Stimulated activated CD8-positive, alpha-beta memory T cell treated with anti-CD3 and anti-CD28 coated beads, Interleukin-7, amount 100 ng/mL, for 24 hours (primary cell): ENCODE results near the gene ZNF385C.

ENCODE experiments used
- DNase-seq: peaks from one replicate; pipeline ENCODE4 v3.0.0-alpha.2; 2020; ENCODE audit warnings: low read depth

Gene ZNF385C

DNA sequence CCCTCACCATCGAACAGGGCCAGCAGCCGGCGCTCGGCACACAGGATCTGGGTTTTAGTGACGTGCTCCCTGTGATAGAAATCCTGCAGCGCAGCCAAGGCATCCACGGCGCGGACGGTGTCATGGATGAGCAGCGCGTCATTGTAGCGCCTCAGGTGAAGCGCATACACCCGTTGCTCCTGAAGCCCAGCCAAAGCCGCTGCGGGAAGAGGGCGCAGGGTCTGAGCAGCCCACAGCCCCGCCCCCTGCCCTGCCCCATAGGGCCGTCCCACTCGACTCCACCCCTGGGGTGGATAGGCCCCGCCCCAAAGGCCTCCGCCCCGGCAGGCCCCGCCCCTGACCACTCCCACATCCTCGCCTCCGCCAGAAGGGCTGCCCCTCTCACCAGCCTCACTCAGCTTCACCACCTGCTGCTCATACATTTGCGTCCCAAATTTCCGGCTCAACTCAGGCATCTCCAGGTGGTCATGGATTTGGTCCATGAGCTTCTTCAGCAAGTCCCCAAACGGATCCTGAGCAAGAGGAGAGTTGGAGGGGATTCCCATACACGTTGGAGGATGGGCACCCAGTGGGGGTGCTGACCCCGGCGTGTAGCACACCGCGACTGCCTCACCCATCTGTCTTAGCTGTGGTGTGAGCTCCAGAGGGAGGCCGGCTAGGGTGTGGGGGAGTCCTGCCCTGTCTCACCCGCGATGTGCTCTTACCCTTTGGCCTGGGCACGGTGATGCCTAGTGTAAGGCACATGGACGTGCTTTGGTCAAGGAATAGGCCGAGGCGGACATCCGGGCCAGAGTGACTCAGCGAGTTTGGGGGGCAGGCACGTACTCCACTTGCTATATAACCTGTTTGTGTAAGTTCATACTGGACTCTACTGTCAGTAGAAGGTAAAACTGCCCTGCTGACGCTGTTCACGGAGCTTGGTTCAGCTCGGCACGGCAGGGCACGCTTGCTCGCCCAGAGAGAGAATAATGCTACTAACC, 9.6 kb upstream of the ZNF385C start:
- peak; percentile 86 for DNase-seq

GRCh38 chr17:42107124-42107523, 8.9 kb upstream of the ZNF385C start:
- DNase-seq = no peak

GRCh38 chr17:42106009-42106408, 7.7 kb upstream of the ZNF385C start:
- no peak for DNase-seq

DNA sequence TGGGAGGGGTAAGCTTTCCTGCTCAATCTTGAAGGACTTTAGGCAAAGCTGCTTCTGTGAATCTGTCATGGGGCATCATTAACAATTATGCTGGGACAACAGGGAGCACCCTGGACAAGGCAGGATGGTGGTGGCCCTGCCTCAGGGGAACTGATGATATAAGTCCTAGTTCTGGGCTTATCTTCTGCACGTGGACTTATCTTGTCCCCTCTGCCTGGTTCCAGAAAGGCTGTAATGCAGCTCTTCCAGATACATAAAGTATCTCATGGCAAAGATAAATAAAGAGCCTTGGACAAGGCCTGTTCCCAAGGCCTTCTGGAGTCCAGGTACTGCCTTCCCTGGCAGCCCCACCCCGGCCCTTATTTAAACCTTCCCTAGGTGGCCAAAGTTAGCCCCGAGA, 6.0 kb upstream of the ZNF385C start:
- no peak for DNase-seq

DNA sequence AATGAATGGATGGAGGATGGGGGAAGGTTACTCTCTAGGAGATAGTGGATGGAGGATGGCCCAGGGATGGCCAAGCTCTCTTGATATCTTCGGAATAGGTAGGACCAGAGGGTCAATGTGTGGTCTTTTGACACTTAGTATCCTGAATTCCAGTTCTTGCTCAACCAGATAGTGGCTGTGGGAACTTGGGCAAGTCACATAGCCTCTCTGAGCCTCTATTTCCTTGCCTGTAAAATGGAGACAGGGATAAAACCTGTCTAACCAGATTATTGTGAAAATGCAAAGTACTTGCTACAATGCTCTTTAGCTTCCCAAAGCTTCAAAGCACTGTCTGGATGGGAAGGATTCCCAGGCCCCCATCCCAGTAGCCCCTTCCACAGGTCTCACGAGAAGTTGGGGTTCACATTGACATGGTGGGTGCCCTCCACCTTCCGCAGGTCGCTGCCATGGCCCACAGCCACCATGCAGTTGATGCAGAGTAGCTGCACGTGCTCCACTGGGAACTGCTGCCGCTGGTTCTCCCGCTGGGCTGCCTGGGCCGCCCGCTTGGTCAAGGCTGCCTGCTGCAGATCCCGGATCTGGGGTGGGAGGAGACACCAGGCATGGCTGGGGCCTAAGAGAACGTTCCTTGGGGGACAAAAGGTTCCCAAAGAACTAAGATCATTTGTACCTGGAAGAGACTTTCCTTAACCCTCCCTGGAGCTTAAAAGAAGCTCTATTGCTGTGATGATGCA, 5.1 kb upstream of the ZNF385C start:
- no peak for DNase-seq

GRCh38 chr17:42101513-42102292, 3.4 kb upstream of the ZNF385C start:
- DNase-seq = peak; percentile 66

DNA sequence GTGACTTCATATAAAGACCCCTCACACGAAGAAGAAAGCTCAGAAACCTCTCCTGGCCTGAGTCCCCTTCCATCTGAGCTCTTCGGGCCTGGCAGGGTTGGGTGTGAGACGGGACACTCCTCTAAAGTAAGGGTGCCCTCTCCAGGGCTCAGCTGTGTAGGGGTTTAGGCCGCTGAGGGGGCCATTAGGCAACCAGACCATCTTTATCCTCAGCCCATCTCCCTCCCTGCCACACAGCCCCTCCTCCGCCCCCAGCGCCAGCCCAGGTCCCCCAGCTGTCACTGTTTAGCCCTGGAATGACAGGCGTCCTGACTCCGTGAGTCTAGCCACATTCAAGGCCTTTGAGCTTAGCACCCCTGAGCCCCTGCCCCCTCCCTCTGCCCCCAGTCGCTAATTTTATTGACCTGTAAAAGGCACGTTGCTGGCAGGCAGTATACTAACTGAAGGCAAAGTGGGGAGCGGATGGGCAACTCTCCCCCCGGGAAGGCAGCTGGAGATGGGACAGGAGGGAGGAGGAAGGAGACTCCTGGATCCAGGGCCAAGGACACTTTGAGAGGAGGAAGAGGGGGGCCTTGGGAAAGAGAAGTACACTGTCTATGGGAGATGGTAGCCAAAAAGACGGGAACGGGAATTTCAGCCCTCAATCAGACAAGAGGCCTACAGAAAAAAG, 592 bp upstream of the ZNF385C start:
- DNase-seq = no peak

- no peak for DNase-seq
Observed at GRCh38 chr17:42096360-42097111, 1.7 kb downstream of the ZNF385C start.

DNA sequence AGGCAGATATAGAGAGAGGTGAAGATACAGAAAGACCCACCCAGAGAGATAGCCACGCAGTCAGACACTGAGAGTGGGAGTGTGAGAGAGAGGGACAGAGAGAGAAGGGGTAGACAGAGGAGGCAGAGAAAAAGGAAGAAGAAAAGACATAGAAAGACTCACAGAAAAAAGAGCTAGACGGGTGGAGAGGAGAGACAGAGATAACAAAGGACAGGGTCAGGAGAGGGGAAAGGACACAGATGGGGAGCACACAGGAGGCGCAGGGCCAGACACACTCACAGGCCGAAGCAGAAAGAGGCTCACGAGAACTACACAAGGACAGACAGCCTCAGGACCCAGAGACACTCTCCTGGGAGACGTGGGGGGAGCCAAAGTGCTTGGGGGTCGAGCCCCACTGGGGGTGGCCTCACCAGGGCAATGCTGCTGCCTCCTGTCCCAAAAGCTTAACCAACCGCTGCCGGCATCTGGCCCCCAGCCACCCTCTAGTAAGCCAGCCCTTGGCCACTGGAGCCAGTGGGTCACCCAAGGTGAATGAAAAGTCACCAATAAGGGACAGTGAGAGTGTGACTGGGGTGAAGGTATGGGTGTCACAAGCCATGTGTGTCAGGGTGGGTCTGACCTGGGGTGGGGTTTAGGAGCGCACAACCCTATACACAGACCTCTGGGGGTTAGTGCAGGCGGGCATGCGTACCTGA, 3.8 kb downstream of the ZNF385C start:
- no peak for DNase-seq

GRCh38 chr17:42092939-42093338, 5.3 kb downstream of the ZNF385C start:
- no peak for DNase-seq

GRCh38 chr17:42090964-42091790, 7.1 kb downstream of the ZNF385C start:
- no peak for DNase-seq

- no peak for DNase-seq
Observed at GRCh38 chr17:42088736-42089135, 9.5 kb downstream of the ZNF385C start.

GRCh38 chr17:42087736-42088705, 10.3 kb downstream of the ZNF385C start:
- DNase-seq = no peak

DNA sequence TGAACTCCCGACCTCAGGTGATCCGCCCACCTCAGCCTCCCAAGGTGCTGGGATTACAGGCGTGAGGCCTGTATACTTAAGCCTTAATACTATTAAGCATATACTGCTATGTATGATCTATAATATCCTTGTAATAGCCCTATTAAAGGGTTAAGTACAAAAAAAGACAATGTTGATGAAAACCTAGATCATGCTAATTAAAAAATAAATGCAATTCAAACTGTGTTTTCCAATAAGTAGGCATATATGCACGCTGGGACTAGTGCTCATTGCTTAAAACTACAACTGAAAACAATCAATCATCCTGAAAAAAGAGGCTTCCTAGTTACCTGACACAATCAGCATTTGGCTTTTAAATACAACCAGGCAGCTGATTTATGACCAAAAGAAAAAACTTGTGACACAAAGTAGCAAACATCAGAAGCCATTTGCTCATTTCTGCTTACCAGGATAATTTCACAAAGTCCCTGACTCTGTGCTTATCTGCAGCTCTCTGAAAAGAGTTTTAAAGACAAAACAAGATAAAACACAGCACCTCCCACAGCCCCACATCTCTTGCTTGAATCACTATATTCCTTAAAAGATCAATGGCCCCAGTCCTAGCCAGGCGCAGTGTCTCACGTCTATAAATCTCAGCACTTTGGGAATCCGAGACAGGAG, 11.1 kb downstream of the ZNF385C start:
- no peak for DNase-seq

DNA sequence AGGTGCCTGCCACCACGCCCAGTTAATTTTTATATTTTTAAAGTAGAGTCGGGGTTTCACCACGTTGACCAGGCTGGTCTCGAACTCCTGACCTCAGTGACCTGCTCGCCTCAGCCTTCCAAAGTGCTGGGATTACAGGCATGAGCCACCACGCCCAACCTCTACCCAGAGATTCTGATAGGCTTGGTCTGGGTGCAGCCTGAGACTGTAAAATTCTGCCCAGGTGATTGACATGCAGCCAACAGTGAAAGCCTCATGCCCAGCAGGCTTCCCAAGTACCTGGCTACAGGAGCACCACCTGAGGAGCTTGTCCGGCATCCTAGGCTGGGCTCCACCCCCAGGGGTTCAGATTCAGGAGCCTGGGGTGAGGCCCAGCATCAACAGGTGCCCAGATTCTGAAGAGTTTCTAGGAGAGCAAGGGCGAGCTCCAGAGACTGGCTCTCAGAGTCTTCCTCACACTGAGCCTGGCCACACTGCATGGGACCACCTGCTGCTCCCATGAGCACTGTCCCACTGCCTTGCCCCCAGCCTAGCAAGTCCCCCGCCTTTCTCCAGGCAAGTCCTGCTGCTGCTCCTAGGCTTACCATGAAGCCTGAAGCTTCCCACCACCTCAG, 16.6 kb downstream of the ZNF385C start:
- DNase-seq = no peak

- DNase-seq = no peak
Observed at GRCh38 chr17:42079541-42079940, 18.7 kb downstream of the ZNF385C start.

DNA sequence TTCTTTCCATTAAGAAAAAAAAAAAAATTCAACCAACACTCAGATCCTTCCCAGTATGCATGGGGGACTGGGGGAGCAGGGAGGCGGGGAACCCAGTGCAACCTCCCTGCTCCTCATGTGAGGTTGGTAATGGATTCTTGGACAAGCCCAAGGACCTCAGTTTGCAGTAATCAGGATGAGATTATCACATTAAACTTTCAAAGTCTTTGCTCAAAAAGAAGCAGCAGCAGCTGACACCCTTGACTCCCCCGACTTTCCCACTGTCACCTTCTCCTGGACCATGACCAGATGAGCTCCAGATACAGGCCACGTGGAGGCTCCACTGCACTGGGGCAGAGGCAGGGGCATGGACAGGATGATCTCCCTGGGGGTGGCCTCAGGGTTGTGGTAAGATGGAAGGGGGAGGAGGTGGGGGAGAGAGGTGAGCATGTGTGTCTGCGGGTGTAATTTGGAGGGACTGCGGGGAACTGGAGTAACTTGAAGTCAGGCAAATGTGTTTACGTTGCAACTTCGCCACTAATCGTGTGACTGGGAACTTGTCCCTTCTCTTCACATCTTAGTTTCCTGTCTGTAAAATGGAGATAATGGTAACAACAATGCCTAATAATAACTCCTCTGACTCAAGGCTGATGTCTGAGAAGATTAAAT, 19.8 kb downstream of the ZNF385C start:
- no peak for DNase-seq
